Right renal pelvis (tissue), 4 donors: ENCODE data around the gene NRXN3. TPM values are rescaled to one million over a fixed set of nuclear protein-coding genes. Genes with fewer than 3 reads are reported as not detected.

Experiments used
- DNase-seq, 4 donors: peaks; one replicate each; pipeline ENCODE4 v3.0.0-alpha.2; 2013; ENCODE audit warnings: low read depth in 4 of 4, low spot score in 3 of 4, missing footprints in 1 of 4
- polyA plus RNA-seq, 4 donors: library from polyadenylated mRNA; unstranded; fragments of 120-200 nt; gene quantifications; one replicate each; pipeline ENCODE4 v1.2.1, GENCODE V29; 2013; ENCODE audit not compliant: insufficient read length in 4 of 4

The NRXN3 gene
- polyA plus RNA-seq, 4 donors: 5.7 to 7.3 (median 7.2) TPM

DNA sequence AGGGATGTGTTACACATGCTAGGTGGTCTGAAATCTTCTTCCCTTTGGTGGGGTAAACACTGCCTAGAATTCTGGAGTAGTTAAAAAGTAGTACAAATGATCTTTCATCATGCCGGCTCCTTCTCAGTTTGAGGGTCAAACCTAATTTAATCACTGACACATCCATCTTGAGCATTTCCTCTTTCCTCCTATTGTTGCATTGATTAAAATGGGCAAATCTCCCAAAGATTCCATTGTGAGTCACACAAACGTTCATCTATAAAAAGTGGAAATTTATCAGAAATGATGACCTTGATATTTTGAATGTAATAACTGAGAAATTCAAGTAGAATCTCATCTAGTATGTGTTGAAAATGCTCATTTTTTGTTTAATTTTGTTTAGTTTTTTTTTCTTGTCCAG lies 996.0 kb downstream of the NRXN3 start:
- DNase-seq: no peak

DNA sequence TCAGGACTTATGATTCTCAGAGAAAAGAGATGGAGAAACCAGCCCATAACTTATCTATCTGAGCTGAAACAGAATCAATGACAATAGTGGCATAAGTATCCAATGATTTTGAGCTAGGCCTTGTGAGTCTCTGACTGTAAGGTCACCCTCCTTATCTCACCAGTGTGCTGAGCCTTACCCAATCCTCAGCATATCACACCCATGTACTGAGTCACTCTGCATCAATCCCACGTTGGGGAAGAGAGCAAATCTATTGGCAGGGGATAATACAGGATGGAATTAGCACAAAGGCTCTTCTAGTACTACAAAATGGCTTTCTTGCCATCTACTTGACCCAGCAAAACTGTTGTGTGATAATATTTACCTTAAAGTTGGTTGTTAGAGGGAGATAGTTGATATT lies 997.8 kb downstream of the NRXN3 start:
- DNase-seq: no peak

DNA sequence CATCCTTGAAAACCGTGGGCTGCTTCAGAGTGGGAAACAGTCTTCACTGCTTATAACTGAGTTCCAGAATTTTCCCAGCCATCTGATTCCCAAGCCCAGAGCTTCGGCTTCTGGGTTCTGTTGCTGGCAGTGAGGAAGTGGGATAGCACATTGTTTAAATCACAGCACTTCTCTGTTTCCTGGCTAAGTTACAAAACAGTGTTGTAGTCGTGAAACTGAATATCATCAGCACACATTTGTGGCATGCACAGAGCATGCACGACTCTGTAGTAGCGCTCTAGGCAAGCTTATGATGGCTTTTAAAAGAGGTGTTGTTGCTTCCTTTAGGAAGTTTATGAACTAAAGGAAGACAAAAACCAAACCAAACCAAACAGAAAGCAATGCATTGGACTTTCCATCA lies 1005.5 kb downstream of the NRXN3 start:
- no peak for DNase-seq

DNA sequence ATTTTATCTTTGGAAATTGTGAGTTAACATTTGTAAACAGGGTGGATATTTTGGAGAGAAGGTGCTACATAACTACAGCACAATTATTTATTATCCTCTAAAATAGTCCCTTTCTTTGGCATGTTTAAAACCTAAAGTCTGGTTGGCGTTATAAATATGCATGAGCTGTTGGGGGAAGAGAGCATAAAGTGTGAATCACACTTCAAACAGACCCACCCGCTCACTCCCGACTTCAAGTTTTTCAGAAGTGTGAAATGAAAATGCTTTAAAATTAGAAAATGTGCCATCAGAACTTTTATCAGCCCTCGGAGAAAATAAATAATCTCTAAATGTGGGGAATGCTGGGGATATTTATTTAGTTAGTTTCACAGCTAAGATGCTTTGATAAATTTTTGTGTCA lies 1006.9 kb downstream of the NRXN3 start:
- DNase-seq: no peak

DNA sequence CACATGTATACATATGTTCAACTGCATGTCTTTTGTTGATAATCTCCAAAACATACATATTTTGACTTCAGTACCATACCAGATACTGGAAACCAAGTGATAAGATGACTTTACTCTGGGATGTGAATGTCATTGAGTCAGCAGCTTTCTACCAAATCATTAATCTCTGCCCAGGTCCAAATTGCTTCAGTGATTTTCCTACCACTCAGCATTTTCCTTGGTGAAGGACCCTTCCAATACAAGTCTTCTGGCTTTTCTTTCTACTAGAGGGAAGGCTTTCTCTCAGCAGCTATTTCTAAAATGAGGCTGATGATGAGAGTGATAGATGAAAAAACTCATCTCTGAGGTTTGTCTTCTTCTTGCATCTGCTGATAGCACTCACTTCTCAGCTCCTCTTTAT lies 1008.5 kb downstream of the NRXN3 start:
- no peak for DNase-seq

DNA sequence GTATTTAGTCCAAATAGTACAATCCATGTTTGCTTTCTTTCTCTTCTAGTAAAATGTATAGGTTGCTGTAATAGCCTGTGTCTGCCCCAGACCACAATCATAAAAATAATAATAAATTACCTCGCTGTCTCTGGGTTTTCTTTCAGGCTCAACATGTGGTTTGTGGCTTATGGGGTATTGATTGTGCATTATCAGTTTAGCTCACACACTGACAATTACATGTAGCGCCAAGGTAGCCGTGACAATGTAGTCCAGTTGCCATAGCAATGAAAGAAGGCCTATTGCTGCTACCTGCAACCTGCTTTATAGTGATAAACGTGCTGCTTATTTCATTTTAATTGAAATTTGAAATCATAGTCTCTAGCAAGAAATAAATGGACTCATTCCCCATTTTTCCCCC lies 1009.8 kb downstream of the NRXN3 start:
- DNase-seq: no peak

DNA sequence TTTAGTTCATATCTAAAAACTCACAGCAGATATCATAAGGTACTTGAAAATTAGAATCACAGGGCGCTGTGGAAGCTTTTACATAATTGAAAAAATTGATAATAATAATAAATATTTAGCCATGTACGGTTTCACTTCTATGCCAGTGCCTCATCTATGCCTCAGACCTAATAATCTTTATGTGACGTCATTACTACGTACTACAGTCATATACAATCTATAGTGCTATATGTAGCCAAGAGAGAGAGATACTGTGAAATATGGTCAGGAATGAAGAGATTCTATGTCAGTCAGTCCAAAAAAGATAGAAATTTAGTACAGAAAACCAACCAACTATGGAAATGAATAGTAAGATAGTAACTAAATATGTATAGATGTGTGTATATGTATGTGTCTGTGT lies 1010.5 kb downstream of the NRXN3 start:
- DNase-seq: no peak

DNA sequence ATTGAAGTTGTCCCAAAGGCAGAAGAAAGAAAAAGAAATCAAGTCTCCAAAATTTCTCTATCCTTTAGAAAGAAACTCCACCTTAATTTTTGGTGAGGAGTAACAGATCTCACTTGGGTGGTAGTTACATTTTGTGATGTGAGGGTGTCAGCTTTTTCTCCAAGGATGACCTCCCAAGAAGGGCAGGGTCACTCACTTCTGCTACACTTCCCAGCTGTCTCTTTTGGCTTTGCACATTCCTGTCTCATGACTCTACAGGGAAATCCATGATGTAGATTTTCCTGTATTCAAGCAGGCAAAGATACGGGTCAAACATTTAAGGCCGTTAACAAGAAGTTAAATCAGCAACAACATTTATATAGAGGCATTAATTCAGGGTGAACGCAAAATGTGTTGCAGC lies 1016.4 kb downstream of the NRXN3 start:
- no peak for DNase-seq

DNA sequence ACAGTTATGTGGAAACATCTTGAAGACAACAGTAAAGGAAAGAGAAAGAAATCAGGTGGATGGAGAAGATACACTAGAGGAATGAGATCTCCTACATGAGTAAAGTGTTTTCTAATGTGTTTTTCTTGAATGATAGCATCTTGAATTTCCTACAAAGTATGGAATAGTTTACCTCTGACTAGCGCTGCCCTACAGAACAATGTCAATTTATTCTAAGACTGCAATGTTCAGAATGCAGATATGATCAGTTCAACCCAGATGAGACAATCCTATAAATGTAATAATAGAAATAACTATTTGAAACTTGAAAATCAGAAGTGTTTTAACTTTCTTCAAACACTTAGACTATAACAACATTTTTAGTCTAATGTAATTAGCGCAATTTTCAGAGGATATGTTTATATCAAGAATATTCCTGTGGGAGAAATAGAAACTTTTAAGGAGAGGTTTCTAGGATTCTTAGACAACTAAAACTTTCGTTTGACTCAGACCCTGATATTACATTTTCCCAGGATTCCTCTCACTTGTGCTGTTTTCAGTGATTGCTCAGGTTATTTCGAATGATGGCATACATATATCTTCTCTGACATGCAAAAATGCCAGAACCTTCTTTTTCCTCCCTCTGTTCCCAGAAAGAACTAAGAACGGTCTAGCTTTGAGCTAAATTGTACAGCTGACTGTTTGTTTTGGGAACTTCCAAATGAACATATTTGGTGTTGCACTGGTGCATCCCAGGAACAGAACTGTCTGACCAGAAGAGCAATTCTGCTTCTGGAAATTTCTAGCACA lies 1023.7 kb downstream of the NRXN3 start:
- no peak for DNase-seq

DNA sequence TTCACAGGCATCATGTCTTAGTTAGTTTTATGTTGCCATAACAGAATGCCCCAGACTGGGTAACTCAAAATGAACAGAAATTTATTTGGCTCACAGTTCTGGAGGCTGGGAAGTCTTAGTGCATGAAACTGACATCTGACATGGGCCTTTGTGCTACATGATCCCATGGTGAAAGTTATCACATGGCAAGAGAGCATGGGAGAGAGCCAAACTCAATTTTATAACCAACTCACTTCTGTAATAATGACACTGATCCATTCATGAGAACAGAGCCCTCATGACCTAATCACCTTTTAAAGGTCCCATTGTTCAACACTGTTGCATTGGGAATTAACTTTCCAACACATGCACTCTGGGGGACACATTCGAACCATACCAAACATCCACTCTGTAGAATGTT lies 1026.0 kb downstream of the NRXN3 start:
- no peak for DNase-seq

DNA sequence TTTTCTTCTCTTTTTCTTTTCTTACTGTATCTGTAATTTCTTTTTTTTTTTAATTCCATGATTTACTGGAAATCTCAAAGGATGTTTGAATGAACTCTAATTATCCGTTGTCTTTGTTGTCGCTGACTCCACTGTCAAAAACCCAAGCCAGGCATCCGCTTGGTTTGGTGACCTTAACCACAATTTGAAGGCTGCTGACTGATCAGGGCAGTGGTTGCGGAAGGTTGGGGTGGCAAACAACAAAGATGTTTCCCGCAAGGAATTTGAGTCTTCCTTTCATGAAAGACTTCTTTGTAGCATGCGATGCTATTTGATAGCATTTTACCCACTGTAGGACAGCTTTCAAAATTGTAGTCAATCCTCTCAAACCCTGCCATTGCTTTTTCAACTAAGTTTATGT lies 1027.3 kb downstream of the NRXN3 start:
- DNase-seq: no peak

DNA sequence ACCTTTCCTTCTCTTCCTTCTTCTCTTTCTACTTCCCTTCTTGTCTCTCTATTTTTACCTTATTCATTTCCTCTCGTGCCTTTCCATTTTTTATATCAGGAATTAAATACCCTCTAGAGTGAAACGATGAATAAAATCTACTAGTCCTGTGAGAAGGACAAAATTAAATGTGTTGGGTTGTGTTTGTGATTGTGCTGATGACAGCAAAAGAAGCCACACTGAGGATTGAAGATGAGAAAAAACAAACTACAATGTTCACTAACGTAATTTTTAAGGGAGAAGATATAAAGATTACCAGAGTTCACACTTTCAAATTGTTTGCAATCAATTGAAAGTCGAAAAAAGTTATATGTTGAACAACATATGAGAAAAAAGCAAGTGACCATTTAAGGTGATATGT lies 1029.0 kb downstream of the NRXN3 start:
- DNase-seq: no peak

DNA sequence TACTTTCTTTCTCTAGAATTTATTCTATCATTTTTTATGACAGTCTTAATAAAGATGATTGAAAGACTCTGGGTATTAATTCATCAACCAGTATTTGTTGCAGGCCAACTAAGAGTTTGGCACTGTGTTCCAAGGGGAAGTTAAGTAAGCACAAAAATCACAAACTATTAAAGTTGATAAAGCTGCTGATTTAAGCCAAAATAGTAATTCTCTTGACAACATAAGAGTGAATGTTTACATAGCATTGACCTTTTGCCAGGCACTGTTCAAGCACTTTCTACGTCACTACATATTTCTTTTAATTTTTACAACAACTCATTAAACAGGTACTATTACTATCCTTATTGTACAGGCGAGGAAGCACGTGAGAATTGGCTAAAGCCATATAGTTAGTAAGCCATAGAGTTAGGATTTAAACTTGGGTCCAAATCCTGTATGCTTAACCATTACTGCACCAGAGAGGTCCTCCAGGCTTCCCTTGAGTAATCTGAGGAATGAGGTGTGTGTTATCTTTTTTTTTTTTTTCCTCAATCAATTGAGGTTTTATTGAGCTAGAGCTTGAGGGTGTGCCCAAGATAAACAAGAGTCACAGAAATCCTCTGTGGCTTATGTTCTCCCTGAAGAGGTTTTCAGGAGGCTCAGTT lies 1031.5 kb downstream of the NRXN3 start:
- no peak for DNase-seq

DNA sequence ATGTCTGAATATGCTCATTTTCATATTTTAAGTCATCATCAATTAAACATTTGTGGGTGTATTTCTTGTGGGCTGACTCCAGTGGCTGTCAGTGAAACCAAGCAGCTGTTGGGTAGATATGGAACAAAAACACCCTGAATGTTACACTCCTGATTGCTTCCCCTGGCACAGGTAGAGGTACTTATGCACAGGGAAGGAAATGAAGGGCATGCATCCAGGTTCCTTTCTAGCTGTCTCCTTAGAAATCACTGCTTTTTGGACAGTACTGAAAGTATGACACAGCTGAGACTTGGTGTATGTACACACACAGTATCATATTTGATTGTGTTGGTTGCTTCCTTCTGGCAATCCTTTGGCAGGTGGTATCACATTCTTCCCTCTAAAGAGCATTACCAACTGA lies 1034.4 kb downstream of the NRXN3 start:
- no peak for DNase-seq

DNA sequence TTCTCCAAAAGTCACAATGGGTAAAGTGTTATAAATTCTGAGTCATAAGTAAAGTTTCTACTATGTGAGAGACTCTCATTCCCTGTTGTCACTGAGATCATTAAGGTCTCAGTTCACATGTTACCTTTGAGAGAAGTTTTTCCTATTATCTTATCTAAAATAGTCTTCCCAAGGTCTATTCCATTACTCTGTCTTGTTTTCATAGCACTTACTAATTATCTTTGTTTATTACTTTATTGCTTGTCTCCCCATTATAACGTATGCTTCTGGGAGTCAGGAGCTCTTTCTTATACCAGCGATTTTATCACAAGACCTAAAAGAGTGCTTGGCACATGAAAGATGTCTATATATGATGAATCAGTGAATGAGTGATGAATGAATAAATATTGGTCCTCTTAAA lies 1039.2 kb downstream of the NRXN3 start:
- no peak for DNase-seq

DNA sequence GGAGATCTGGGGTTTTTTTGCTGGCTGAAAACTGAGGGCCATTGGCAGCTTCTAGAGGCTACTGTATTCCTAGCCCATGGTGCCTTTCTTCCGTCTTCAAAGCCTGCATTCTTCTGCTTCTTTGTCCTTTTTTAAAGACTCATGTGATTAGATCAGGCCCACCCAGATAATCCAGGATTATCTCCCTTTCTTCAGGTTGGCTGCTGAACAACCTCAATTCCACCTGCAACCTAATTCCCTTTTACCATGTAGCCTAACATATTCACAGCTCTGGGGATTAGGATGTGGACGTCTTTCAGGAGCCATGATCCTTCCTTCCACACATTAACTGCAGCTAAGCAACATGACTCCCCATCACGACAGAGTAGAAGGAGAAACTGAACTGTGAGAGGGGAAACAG lies 1055.6 kb downstream of the NRXN3 start:
- DNase-seq: no peak

DNA sequence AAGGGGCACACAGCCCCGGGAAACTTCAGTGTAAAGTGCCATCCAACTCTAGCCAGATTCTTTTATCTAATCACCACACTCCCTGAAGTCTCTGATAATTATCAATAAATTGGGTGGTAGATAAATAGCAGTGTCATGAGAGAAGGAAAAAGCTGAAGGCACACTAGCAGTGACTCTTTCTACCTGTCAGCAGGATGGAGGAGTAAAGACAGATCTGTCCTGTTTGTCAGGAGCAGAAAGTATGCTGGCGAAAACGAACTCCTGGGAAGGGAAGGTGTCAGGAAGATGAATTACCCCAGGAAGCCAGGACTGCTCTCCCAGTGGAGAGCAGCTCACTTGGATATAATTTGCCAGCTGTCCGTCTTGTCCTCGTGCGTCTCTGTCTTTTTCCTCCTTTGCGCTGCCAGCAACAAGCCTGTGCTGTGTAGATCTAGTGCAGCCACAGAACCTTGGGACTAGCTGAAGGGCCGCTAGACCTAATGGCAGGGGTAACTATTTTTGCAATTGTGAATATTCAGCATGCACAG lies 1059.3 kb downstream of the NRXN3 start:
- no peak for DNase-seq

DNA sequence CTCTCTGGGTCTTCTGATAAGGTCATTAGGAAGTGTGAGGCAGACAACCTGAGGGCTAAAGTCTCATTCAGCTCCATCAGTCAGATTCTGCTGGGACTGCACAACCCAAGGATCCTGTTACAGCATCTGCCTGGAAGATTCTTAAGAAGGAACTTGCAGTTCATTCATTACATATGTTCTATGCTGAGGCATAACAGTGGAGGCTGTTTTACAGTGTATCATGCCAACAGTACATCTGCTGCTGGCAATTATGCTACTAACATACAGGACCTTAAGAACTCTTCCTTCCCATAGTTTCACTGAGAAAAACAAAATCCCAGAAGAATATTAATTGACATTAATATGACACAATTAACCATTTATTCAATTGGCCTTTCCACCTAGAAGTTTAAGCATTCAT lies 1072.5 kb downstream of the NRXN3 start:
- no peak for DNase-seq

DNA sequence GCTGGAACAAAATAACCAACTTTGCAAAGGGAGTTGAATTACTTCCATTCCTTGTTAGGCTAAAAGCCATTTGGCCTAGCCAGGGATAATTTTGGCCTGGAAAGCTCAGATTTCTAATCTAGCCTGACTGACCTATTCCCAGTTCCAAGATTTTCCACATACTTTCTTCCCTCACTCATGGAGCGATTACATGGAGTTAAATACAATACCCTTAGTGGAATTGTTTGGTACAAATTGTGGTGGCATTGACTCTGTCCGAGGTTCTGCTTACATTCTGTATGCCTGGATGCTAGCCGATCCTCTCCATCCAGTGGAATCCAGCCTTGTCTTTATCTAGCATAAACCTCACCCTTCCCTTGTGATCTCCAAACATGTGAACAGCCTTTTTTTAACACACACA lies 1076.0 kb downstream of the NRXN3 start:
- DNase-seq: no peak

DNA sequence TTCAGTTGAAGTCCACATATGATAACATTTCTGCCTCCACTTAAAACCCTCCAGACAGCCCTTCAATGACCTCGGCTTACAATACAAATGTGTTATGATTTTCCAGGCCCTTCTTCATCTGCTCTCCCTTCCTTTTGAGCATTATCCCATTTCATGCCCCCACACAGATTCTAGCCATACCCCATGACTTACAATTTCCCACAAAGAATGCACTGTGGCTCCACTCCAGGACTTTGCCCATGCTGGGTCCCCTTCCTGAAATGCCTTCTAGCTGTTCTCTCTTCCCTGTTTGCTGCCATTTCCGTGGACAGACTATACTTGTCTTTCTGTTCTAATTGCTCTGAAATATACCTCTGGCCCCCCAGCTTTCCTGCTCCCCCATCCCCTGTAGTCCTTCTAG lies 1078.0 kb downstream of the NRXN3 start:
- DNase-seq: no peak

DNA sequence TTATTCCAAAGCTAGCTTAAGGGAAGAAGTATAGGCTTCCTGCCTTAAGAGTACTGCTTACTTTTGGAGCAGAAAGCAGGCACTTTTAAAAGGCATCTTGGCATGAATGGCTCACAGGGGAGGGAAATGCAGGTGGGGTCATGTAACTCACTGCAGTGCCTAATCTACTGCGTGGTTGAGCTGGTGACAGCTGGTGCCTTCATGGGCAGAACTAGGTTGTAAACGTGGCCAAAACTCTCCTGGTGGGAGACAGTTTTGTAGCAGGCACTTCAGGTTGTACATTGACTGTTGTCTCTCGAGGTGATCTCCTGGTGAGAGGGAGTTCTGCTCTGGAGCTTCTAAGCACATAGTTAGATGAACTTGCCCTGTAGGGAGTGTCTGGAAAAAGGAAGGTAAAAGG lies 1078.6 kb downstream of the NRXN3 start:
- DNase-seq: no peak

DNA sequence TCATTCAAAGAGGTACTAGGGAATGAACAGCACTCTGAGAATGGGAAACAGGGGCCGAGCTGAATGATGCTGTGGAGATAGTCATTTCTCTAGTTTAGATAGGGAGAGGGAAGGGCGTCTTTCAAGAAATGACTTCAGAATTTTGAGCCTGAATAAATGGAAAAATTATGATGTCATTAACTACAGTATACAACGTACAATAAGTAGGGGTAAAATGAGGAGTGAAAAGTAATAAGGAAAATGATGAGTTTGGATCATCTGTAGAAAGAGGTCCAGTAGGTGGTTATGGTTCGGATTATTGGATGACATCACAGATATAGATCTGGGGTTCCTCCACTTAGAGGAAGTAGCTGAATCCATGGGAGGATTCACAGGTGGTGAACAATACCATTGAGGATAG lies 1081.1 kb downstream of the NRXN3 start:
- DNase-seq: no peak
